Stimulated activated CD8-positive, alpha-beta memory T cell treated with anti-CD3 and anti-CD28 coated beads, Interleukin-7, amount 100 ng/mL, for 1 hour (primary cell): Measurements from ENCODE around the gene SFXN1.

ENCODE experiments used
- DNase-seq, 2 donors: peaks; one replicate each; pipeline ENCODE4 v3.0.0-alpha.2; 2020; ENCODE audit warnings: low read depth in 2 of 2

The SFXN1 gene

DNA sequence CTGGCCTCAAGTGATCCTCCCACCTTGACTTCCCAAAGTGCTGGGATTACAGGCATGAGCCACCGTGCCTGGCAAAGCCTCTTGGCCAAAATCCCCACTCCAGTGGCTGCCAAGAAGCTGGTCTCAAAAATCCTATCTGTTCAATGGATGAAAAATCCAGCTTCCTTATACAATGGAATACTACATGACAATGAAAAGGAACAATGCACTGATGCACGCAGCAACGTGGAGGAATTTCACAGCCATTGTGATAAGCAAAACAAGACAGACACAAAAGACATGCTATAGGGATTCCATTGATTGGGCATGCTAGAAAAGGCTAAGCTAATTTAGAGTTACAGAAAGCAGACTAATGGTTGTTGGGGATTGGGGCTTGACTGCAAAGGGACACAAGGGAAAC lies 13.1 kb upstream of the SFXN1 start:
- no peak for DNase-seq

DNA sequence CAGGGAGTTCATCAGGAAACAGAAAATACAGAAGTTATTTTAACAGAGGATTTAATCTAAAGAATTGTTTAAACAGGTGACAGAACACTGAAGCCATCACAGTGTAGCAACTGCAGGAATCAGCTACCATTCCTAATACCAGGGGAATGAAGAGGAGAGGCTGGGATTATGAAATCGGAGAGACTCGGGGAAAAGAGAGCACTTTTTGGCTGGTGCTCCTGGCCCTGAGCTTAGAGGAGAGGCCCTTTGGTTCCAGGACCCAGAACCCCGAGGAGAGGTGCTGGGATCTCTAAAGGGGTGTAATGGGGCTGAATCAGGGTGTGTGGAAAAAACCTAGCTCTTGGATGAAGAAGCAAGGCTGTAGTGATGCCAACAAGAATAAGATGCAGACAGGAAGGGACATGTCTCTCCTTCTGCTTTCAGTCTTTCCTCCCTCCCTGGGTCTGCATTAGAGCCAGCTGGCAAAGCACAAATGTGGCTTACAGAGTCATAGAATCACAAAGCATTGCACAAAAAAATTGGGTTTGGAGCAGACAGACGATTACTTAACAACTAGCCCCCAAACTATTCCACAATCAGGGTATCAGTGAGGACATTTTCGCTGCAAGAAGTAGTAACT lies 11.6 kb upstream of the SFXN1 start:
- DNase-seq, result no peak

- DNase-seq, result no peak
Measured at GRCh38 chr5:175467983-175468690, 10.2 kb upstream of the SFXN1 start.

DNA sequence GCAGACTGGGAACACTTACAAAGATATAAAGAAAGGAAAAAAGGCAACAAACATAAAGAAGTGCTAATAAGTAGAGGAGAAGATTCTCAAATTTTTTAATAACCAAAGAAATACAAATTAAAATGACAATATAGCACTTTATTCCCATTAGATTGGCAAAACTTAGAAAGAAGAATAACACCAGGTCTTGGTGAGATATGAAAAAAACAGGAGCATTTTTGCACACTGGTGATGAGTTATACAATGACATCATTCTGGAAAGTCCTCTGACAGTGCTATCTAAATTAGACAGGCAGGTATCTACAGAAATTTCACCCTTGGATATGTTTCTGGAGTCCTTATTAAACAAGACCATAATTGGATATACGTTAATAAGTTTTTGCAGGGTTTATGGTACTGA lies 9.5 kb upstream of the SFXN1 start:
- no peak for DNase-seq

DNA sequence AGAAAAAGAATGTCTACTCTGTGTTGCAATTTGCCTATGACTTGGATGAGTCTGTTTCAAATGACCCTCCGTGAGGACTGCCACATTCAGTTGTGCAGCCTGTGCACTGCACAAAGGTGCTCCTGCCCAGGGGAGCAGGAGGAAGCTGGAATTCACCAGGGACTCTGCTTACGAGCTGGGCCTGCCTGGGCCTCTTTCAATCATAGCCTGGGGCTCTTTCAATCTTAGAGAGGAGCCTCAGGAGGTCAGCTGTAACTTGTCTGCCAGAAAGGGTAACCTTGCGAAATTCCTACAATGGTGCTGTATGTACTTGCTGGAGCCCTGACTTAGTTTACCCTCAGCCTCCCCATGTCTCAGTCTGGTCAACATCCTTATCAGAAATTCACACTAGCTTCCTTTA lies 8.4 kb upstream of the SFXN1 start:
- no peak for DNase-seq

DNA sequence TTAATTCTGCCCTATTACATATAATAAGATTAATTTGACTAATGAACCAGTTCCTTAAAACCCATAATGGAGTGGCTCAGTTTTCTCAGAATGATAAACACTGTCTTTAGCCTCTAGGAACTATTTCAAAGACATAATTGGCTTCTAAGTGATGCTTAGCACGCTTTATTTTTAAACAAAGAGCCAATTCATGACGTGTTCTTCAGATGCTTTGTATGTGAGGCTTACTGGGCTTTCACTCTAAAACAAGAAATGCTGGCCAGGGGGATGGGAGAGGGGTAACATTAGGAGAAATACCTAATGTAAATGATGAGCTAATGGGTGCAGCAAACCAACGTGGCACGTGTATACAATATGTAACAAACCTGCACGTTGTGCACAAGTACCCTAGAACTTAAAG lies 7.6 kb upstream of the SFXN1 start:
- DNase-seq, result no peak

DNA sequence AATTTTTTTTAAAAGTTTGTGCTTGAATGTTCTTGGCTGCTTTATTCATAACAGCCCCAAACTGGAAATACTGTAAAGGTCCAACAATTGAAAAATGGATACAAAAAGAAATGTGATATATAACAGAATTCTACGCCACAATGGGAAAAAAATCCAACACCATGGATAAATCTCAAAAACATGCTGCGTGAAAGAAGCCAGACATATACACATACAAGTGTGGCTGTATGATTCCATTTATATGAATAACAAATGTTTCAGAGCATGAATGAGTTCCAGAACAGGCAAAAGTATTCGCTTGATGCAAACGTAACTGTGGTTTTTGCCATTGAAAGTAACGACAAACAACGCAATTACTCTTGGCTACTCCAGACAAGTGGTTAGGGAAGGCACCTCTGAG lies 7.2 kb upstream of the SFXN1 start:
- DNase-seq, result no peak

DNA sequence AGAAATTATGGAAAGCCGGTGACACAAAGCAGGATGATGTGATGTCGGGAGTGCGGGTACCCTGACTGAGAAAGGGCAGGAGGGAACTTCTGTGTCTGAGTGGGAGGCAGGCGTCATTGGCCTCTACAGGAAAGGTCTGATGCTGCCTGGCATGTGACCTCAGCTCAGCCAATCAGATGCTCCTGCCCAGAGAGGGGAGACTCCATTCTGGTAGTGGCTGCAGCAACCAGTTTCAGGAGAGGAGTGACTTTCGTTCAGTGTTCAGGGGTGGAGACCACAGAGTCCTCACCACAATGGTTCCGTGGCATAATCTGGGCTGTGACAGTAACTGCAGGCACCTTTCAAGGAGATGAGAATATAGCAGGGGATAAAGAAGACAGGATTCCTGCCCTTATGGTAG lies 6.7 kb upstream of the SFXN1 start:
- DNase-seq, result no peak

GRCh38 chr5:175472378-175472777 lies 6.0 kb upstream of the SFXN1 start:
- no peak for DNase-seq

- no peak for DNase-seq
Measured at GRCh38 chr5:175475248-175475647, 3.1 kb upstream of the SFXN1 start.

- no peak for DNase-seq
Measured at GRCh38 chr5:175477440-175477839, 920 bp upstream of the SFXN1 start.

- DNase-seq, result no peak
Measured at GRCh38 chr5:175478008-175478383, 364 bp upstream of the SFXN1 start.

GRCh38 chr5:175479125-175479881 lies 943 bp downstream of the SFXN1 start:
- no peak for DNase-seq

GRCh38 chr5:175483337-175483736 lies 5.0 kb downstream of the SFXN1 start:
- no peak for DNase-seq

DNA sequence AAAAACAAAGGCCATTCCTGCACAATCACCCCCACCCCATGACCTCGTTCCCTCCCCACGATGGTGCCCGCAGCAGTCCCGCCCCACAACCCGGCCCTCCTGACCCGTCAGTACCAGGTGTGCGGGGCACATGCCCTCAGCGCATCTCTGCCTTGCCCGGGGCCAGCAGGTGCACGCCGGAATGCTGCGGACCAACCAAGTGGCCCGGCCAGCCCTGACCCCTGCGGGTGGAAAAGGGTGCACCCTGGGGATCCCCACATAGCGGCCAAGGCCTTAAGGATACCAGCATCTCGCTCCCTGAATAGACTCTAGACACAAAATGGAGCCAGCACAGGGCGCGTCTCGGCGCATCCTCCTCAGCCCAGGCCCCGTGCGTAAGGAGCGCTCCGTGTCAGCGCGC lies 6.0 kb downstream of the SFXN1 start:
- no peak for DNase-seq

- DNase-seq, result no peak
Measured at GRCh38 chr5:175484829-175485228, 6.5 kb downstream of the SFXN1 start.

GRCh38 chr5:175485631-175486030 lies 7.3 kb downstream of the SFXN1 start:
- no peak for DNase-seq

DNA sequence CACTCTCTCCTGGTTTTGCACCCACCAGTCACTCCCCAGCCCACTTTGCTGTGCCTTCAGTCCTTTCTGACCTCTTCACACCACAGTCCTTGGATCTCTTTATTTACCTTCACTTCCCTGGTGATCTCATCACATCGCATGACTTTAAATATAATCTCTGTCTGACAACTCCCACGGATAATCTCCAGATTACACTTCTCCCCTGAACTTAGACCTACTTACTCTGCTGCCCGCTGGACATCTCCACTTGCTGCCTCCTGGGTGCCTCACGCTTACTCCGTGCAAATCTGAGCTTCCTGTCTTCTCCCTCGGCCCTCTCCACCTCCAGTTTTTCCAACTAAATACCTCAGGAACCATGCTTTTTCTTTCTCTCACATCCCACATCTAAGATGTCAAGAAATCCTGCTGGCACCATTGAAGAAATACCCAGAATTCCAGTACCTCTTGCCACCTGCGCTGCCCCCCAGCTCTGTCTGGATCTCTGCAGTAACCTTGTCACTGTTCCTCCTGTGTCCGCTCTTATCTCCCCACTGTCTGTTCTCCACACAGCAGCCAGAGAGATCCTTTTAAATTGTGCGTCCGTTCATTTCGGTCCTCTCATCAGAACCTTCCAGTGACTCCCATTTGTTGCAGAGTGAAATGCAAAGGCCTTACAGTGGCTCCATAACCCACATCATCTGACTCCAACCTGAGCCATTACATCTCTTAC lies 9.3 kb downstream of the SFXN1 start:
- no peak for DNase-seq

GRCh38 chr5:175489693-175490443 lies 11.5 kb downstream of the SFXN1 start:
- DNase-seq, result no peak

DNA sequence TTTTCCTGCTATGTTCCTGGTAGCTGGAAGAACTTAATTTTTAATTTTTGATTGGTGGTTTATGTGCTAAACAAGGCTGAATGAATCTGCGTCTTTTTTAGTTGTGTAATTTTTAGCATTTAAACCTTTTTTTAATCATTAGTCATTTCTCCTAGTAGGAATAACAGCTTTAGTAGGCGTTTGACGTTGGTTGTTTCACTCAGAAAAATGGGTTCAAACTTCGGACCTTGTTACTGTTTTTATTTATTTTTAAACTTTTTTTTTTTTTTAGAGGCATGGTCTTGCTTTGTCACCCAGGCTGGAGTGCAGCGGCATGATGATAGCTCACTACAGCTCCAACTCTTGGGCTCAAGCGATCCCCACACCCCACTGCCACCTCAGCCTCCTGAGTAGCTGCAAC lies 12.9 kb downstream of the SFXN1 start:
- DNase-seq, result no peak

DNA sequence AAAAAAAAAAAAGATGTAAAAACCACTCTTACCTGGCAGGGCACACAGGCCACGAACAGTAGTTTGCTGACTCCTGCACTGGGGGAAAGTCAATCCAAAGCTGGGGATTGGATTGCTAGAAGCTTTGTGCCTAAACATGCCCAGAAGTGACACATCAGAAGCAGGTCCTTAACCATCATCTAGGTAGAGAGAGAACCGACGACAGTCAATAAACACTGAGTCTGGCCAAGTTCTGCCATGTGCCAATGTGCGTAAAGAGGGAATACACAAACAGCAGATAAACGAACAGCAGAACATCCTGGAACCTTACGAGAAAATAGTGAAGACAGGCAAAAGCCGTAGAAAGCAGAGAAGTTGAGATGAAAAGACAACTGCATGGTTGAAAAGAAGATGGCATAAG lies 14.9 kb downstream of the SFXN1 start:
- DNase-seq, result no peak

DNA sequence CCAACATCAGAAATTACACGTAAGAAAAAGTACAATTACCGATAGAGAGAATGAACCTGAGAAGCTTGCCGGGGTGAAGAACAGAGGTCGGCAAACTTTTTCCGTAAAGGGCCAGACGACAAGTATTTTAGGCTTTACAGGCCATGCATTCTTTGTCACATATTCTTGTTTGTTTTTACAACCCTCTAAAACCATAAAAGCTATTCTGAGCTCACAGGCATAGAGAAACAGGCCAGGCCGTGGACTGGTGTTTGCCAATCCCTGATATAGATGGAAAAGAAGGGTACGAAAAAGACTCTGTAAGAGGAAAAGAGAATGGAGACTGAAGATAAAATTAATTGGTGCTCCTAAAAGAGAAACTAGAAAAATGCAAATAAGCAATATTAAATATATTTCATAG lies 15.4 kb downstream of the SFXN1 start:
- no peak for DNase-seq
